Measurements from ENCODE around the gene TMC1.

TMC1 gene

DNA sequence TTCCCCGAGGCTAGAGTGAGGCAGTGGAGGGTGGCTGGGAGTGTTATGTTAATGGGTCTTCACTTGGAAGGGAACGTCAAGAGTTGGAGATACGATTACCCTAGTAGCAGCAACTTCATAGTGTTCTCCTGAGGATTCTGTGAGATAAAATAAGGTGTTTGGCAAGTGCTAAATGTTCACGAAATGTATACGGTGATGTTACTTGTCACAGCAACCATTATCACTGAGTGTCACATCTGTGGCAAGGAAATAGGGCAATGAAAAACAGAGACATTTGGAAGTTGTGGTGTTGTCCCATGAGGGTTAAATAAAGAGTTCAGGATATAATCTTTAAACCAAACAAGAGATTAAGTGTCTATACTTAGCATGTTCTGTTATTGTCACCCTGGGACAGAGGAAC lies 248.1 kb downstream of the TMC1 start:
- no peak overlapping the region for H3K27ac ChIP-seq
- H3K4me3 ChIP-seq (ENCODE audit: low read depth, low read length): no peak overlapping the region
- no peaks in the 10 kb centered on the region for H3K36me3 ChIP-seq

DNA sequence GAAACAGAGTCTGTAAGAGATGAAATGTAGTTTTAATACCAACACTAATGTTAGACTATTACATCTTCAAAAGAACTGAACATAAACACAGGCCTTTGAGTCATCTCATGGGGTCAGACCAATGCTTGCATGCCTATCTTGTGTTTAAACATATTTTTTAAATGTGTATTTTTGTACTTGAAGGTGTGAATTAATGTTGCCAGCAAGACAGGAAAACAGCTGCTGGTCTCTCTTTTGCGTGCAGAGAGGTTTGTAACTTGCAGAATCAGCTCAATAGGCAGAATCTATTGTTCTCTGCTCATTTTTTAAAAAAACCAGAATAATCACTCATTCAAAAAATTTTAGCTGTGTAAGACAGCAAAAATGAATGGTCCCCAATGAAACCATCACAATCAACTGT lies 251.3 kb downstream of the TMC1 start:
- H3K9me3 ChIP-seq (ENCODE audit: severe bottlenecking): no peaks in the 10 kb centered on the region
- TF ChIP-seq, protein P1, sequence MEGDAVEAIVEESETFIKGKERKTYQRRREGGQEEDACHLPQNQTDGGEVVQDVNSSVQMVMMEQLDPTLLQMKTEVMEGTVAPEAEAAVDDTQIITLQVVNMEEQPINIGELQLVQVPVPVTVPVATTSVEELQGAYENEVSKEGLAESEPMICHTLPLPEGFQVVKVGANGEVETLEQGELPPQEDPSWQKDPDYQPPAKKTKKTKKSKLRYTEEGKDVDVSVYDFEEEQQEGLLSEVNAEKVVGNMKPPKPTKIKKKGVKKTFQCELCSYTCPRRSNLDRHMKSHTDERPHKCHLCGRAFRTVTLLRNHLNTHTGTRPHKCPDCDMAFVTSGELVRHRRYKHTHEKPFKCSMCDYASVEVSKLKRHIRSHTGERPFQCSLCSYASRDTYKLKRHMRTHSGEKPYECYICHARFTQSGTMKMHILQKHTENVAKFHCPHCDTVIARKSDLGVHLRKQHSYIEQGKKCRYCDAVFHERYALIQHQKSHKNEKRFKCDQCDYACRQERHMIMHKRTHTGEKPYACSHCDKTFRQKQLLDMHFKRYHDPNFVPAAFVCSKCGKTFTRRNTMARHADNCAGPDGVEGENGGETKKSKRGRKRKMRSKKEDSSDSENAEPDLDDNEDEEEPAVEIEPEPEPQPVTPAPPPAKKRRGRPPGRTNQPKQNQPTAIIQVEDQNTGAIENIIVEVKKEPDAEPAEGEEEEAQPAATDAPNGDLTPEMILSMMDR (IDR thresholded peaks at IDR 0.05; ENCODE audit: low read depth, low read length): no peak
- H3K36me3 ChIP-seq: no peaks in the 10 kb centered on the region
- H3K4me3 ChIP-seq (ENCODE audit: low read depth, low read length): no peak overlapping the region
- no peaks in the 10 kb centered on the region for H3K27me3 ChIP-seq (ENCODE audit: insufficient read depth, low read depth, severe bottlenecking)
- DNase-seq: no peak
- H3K27ac ChIP-seq: no peak overlapping the region

More for the DNA sequence above, 248.1 kb downstream of the TMC1 start:
- TF ChIP-seq, protein P1 (IDR thresholded peaks at IDR 0.05; ENCODE audit: low read depth, low read length): no peak
- no peaks in the 10 kb centered on the region for H3K9me3 ChIP-seq (ENCODE audit: severe bottlenecking)
- DNase-seq: no peak
- H3K27me3 ChIP-seq (ENCODE audit: insufficient read depth, low read depth, severe bottlenecking): no peaks in the 10 kb centered on the region

DNA sequence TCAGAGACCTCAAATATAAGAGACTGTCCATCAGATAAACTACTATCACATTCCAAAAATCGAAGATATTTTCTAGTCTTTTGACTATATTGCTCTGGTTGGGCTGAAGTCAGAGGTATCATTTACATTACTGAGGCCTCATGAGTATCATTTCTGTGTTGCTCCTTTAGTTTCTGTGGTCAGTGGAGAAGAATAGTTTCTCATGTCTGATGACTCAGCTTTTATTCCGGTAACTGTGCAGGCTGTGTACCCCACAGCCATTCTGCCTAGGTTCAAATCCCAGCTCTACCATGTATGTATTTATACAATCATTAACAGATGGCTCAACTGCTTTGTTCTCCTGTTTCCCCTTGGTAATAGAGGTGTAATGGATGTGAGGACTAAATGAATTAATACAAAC lies 252.2 kb downstream of the TMC1 start:
- Histone ChIP-seq H3K27ac (no peak overlapping the region), H3K27me3 (ENCODE audit: insufficient read depth, low read depth, severe bottlenecking) (no peaks in the 10 kb centered on the region), H3K4me3 (ENCODE audit: low read depth, low read length) (no peak overlapping the region), H3K36me3 (no peaks in the 10 kb centered on the region), H3K9me3 (ENCODE audit: severe bottlenecking) (no peaks in the 10 kb centered on the region)
- TF ChIP-seq, protein P1 (IDR thresholded peaks at IDR 0.05; ENCODE audit: low read depth, low read length): no peak
- no peak for DNase-seq

DNA sequence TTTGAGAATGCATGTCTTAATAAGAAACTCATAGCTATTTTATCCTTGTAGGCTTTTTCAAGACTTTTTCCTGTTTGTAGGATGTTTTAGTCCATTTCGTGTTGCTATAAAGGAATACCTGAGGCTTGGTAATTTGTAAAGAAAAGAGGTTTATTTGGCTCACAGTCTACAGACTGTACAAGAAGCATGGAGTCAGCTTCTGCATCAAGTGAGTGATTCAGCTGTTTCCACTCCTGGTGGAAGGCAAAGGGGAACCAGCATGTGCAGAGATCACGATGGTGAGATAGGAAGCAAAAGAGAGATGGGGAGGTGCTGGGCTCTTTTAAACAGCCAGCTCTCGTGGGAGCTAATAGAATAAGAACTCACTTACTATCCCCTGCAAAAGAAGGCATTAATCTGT lies 254.2 kb downstream of the TMC1 start:
- Histone ChIP-seq H3K4me3 (ENCODE audit: low read depth, low read length) (no peak overlapping the region), H3K27ac (no peak overlapping the region), H3K9me3 (ENCODE audit: severe bottlenecking) (no peaks in the 10 kb centered on the region), H3K36me3 (no peaks in the 10 kb centered on the region), H3K27me3 (ENCODE audit: insufficient read depth, low read depth, severe bottlenecking) (no peaks in the 10 kb centered on the region)
- no peak for DNase-seq
- TF ChIP-seq, protein P1 (IDR thresholded peaks at IDR 0.05; ENCODE audit: low read depth, low read length): no peak

DNA sequence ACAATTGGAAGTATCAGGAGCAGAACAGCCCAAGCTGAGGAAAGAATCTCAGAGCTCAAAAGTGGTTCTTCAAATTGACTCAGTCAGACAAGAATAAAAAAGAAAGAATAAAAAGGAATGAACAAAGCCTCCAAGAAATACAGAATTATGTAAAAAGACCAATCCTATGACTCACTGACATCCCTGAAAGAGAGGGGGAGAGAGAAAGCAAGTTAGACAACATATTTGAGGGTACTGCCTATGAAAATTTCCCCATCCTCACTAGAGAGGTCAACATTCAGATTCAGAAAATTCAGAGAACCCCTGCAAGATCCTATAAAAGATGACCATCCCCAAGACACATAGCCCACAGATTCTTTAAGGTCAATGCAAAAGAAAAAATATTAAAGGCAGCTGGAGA lies 258.2 kb downstream of the TMC1 start:
- Histone ChIP-seq H3K4me3 (ENCODE audit: low read depth, low read length) (no peak overlapping the region), H3K36me3 (no peaks in the 10 kb centered on the region), H3K9me3 (ENCODE audit: severe bottlenecking) (no peaks in the 10 kb centered on the region), H3K27ac (no peak overlapping the region), H3K27me3 (ENCODE audit: insufficient read depth, low read depth, severe bottlenecking) (no peaks in the 10 kb centered on the region)
- TF ChIP-seq, protein P1 (IDR thresholded peaks at IDR 0.05; ENCODE audit: low read depth, low read length): no peak
- DNase-seq: no peak

DNA sequence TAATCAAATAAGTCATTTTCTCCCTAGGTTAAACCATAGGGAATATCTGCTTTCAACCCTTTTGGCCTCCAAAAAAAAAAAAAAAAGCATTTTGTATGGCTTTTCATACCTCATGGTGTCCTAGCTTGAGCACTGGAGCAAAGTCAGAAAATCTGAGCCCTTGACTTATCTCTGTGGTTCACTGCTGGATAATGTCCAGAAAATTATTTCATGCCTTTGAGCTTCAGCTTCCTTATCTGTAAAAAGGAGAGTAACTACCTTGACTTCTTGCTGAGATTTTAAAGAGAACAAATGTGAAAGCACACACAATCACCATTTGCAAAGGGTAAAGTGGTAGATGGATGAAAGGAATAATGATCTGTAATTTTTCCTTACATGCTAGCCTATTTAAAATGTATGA lies 265.5 kb downstream of the TMC1 start:
- H3K36me3 ChIP-seq: no peaks in the 10 kb centered on the region
- no peak overlapping the region for H3K4me3 ChIP-seq (ENCODE audit: low read depth, low read length)
- TF ChIP-seq, protein P1 (IDR thresholded peaks at IDR 0.05; ENCODE audit: low read depth, low read length): no peak
- no peak for DNase-seq
- H3K27me3 ChIP-seq (ENCODE audit: insufficient read depth, low read depth, severe bottlenecking): no peaks in the 10 kb centered on the region
- no peaks in the 10 kb centered on the region for H3K9me3 ChIP-seq (ENCODE audit: severe bottlenecking)
- H3K27ac ChIP-seq: no peak overlapping the region

Measured in WERI-Rb-1 (cell line).